ENCODE measurements around the gene C18orf54. TPM values are rescaled to one million over a fixed set of nuclear protein-coding genes. Genes with fewer than 3 reads are reported as not detected.

Gene C18orf54
- total RNA-seq, 2 experiments from 2014 or later = 7.3 to 7.6 TPM

GRCh38 chr18:54351186-54351585, 6.5 kb upstream of the C18orf54 start:
- DNase-seq (no peak), ATAC-seq (peak; percentile 27)
- intact Hi-C loops (cut with micrococcal nuclease) = loop anchor here (10.0 kb wide), 1 partner anchor 176 kb away; no protein-coding TSS in a partner anchor
- peaks cover 15% of the 10 kb centered on the region for H3K27me3 Mint-ChIP-seq
- no peak overlapping the region for H3K4me3 Mint-ChIP-seq
- H3K27ac Mint-ChIP-seq = no peak overlapping the region
- ChIA-PET CTCF (no interaction called here), POLR2A (no interaction called here)
- TF ChIP-seq, protein P1, sequence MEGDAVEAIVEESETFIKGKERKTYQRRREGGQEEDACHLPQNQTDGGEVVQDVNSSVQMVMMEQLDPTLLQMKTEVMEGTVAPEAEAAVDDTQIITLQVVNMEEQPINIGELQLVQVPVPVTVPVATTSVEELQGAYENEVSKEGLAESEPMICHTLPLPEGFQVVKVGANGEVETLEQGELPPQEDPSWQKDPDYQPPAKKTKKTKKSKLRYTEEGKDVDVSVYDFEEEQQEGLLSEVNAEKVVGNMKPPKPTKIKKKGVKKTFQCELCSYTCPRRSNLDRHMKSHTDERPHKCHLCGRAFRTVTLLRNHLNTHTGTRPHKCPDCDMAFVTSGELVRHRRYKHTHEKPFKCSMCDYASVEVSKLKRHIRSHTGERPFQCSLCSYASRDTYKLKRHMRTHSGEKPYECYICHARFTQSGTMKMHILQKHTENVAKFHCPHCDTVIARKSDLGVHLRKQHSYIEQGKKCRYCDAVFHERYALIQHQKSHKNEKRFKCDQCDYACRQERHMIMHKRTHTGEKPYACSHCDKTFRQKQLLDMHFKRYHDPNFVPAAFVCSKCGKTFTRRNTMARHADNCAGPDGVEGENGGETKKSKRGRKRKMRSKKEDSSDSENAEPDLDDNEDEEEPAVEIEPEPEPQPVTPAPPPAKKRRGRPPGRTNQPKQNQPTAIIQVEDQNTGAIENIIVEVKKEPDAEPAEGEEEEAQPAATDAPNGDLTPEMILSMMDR (IDR thresholded peaks at IDR 0.05) = no peak
- H3K9me3 Mint-ChIP-seq = no peaks in the 10 kb centered on the region
- no peaks in the 10 kb centered on the region for H3K4me1 Mint-ChIP-seq (ENCODE audit: low read depth)
- no peaks in the 10 kb centered on the region for H3K36me3 Mint-ChIP-seq (ENCODE audit: low read depth)

GRCh38 chr18:54357082-54357659, 535 bp upstream of the C18orf54 start:
- TF ChIP-seq, protein P1 (IDR thresholded peaks at IDR 0.05) = no peak
- Mint-ChIP-seq H3K4me1 (ENCODE audit: low read depth) (peaks cover 9% of the 10 kb centered on the region), H3K27me3 (peaks cover 5% of the 10 kb centered on the region), H3K4me3 (peak overlapping the region; percentile 98), H3K27ac (peak overlapping the region; percentile 95), H3K9me3 (no peaks in the 10 kb centered on the region), H3K36me3 (ENCODE audit: low read depth) (peaks cover 3% of the 10 kb centered on the region)
- POLR2A ChIA-PET = interaction anchor here (1.0 to 1.6 kb wide), 5 partner anchors 10 to 134 kb away, joined by 3 to 4 read pairs (median 3); no protein-coding TSS in a partner anchor
- intact Hi-C loops (cut with micrococcal nuclease) = loop anchor here (5.0 to 10.0 kb wide), 2 partner anchors 70 to 182 kb away; no protein-coding TSS in a partner anchor
- CTCF ChIA-PET = interaction anchor here (0.8 to 4.1 kb wide), 20 partner anchors 10 to 314 kb away, joined by 3 to 20 read pairs (median 4); partner anchors contain the start of genes MBD2 and POLI
- ATAC-seq (peak; percentile 57), DNase-seq (no peak)

DNA sequence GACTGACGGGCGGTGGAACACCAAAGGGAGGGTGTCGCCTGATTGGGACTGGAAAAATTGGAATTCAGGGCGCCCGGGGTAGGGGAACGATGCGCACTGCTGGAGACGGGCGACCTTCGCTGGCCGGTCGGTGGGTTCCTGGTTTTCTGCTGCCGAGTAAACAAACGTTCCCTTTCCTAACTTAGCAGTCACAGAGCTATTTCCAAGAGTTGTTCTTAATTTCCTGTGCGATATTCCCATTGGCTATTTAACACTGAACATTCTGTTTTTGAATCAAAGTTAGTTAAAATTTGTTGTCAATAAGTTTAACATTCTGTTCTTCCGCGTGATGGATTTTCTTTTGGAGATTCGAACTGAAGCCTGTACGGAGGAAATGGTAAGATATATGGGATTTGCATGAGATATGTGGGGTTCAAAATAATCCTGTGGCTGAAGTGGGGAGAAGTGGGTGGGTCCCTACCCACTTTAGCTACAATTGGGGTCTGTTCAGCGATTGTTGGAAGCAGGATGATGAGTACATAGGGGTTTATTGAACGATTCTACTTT, 862 bp downstream of the C18orf54 start:
- Mint-ChIP-seq H3K27ac (peak overlapping the region; percentile 95), H3K9me3 (no peaks in the 10 kb centered on the region), H3K36me3 (ENCODE audit: low read depth) (peaks cover 3% of the 10 kb centered on the region), H3K27me3 (peaks cover 3% of the 10 kb centered on the region), H3K4me3 (peak overlapping the region; percentile 98), H3K4me1 (ENCODE audit: low read depth) (peaks cover 9% of the 10 kb centered on the region)
- DNase-seq = no peak
- intact Hi-C loops (cut with micrococcal nuclease) = loop anchor here (5.0 to 10.0 kb wide), 2 partner anchors 71 to 184 kb away; no protein-coding TSS in a partner anchor
- POLR2A ChIA-PET = interaction anchor here (0.8 to 1.3 kb wide), 2 partner anchors 72 to 98 kb away, joined by 3 read pairs; no protein-coding TSS in a partner anchor
- TF ChIP-seq, protein P1 (IDR thresholded peaks at IDR 0.05) = no peak
- ATAC-seq = no peak
- CTCF ChIA-PET = interaction anchor here (1.1 to 4.1 kb wide), 7 partner anchors 29 to 312 kb away, joined by 3 to 20 read pairs (median 6); partner anchors contain the start of gene POLI

- ATAC-seq = no peak
- Mint-ChIP-seq H3K9me3 (no peaks in the 10 kb centered on the region), H3K27ac (no peak overlapping the region), H3K36me3 (ENCODE audit: low read depth) (peaks cover 3% of the 10 kb centered on the region), H3K27me3 (peaks cover 3% of the 10 kb centered on the region), H3K4me3 (peak overlapping the region; percentile 98), H3K4me1 (ENCODE audit: low read depth) (peaks cover 9% of the 10 kb centered on the region)
- DNase-seq = no peak
- intact Hi-C loops (cut with micrococcal nuclease) = loop anchor here (5.0 to 10.0 kb wide), 2 partner anchors 72 to 184 kb away; no protein-coding TSS in a partner anchor
- POLR2A ChIA-PET = no interaction called here
- CTCF ChIA-PET = interaction anchor here (1.1 to 4.1 kb wide), 3 partner anchors 32 to 312 kb away, joined by 3 to 20 read pairs (median 7); partner anchors contain the start of gene POLI
- TF ChIP-seq, protein P1 (IDR thresholded peaks at IDR 0.05) = no peak
Observed at GRCh38 chr18:54359233-54359632, 1.5 kb downstream of the C18orf54 start.

GRCh38 chr18:54360406-54360805, 2.7 kb downstream of the C18orf54 start:
- no peak for DNase-seq
- intact Hi-C loops (cut with micrococcal nuclease) = no loop called here
- H3K9me3 Mint-ChIP-seq = no peaks in the 10 kb centered on the region
- peaks cover 7% of the 10 kb centered on the region for H3K36me3 Mint-ChIP-seq (ENCODE audit: low read depth)
- no peak overlapping the region for H3K27ac Mint-ChIP-seq
- POLR2A ChIA-PET = no interaction called here
- ATAC-seq = no peak
- peaks cover 9% of the 10 kb centered on the region for H3K4me1 Mint-ChIP-seq (ENCODE audit: low read depth)
- H3K4me3 Mint-ChIP-seq = no peak overlapping the region
- CTCF ChIA-PET = no interaction called here
- TF ChIP-seq, protein P1 (IDR thresholded peaks at IDR 0.05) = no peak
- H3K27me3 Mint-ChIP-seq = no peaks in the 10 kb centered on the region

All from activated CD8-positive, alpha-beta T cell treated with anti-CD3 and anti-CD28 coated beads for 36 hours (primary cell).